IPS DF 4.7 (cell line): ENCODE data around the gene ARL13A.
"Not testable (repeated sequence)": the region's sequence is repeated elsewhere in the genome, so short reads cannot be mapped to it uniquely, and the experiment has no call there.

ENCODE experiments used
- DNase-seq: peaks from one replicate; pipeline ENCODE4 v3.0.0-alpha.2; 2013; ENCODE audit warnings: low spot score; ENCODE audit errors: extremely low read depth

Gene ARL13A

GRCh38 chrX:100969408-100969807, at the start of gene ARL13A:
ARL13A (plus strand) TSS chrX:100969708; CDS start chrX:100973690, 3,982 bp downstream.
- DNase-seq = no peak

GRCh38 chrX:100924375-100924774, 45.1 kb upstream of the ARL13A start:
- DNase-seq = no peak

- DNase-seq = no peak
Measured at GRCh38 chrX:100926453-100926852, 43.1 kb upstream of the ARL13A start.

GRCh38 chrX:100928660-100929613, 40.6 kb upstream of the ARL13A start, which contains the start of gene XKRX:
XKRX (minus strand) TSS chrX:100928917; CDS start chrX:100928304, 613 bp downstream.
- DNase-seq = peak; percentile 22

- DNase-seq = no peak
Measured at GRCh38 chrX:100931218-100931924, 38.1 kb upstream of the ARL13A start.

GRCh38 chrX:100931925-100932285, 37.6 kb upstream of the ARL13A start:
- no peak for DNase-seq

GRCh38 chrX:100935767-100936166, 33.7 kb upstream of the ARL13A start:
- no peak for DNase-seq

- no peak for DNase-seq
Measured at GRCh38 chrX:100939333-100939732, 30.2 kb upstream of the ARL13A start.

- no peak for DNase-seq
Measured at GRCh38 chrX:100944601-100945000, 24.9 kb upstream of the ARL13A start.

GRCh38 chrX:100946299-100946927, 23.1 kb upstream of the ARL13A start:
- no peak for DNase-seq

- no peak for DNase-seq
Measured at GRCh38 chrX:100948557-100948956, 21.0 kb upstream of the ARL13A start.

GRCh38 chrX:100962811-100963210, 6.7 kb upstream of the ARL13A start:
- no peak for DNase-seq

GRCh38 chrX:100964362-100964761, 5.1 kb upstream of the ARL13A start:
- no peak for DNase-seq

GRCh38 chrX:100969936-100970335, 428 bp downstream of the ARL13A start:
- no peak for DNase-seq

GRCh38 chrX:100973411-100973810, 3.9 kb downstream of the ARL13A start:
- DNase-seq = no peak

GRCh38 chrX:100975212-100975611, 5.7 kb downstream of the ARL13A start:
- no peak for DNase-seq

- DNase-seq = no peak
Measured at GRCh38 chrX:100976211-100976610, 6.7 kb downstream of the ARL13A start.

- no peak for DNase-seq
Measured at GRCh38 chrX:100979881-100980607, 10.5 kb downstream of the ARL13A start.

- no peak for DNase-seq
Measured at GRCh38 chrX:100980608-100981497, 11.3 kb downstream of the ARL13A start.

GRCh38 chrX:100981498-100981845, 12.0 kb downstream of the ARL13A start:
- not testable (repeated sequence) for DNase-seq
